GM18507 (cell line): ENCODE measurements around the gene UFC1.

Experiments used
- DNase-seq: peaks from one replicate; pipeline ENCODE4 v3.0.0; 2011; ENCODE audit warnings: low read depth; ENCODE audit not compliant: insufficient read length; ENCODE audit errors: extremely low spot score
- FAIRE-seq: peaks from 2 replicates; lab custom pipeline; 2011; peaks lifted over from hg19 to GRCh38; lab: Jason Lieb, UNC

The UFC1 gene

DNA sequence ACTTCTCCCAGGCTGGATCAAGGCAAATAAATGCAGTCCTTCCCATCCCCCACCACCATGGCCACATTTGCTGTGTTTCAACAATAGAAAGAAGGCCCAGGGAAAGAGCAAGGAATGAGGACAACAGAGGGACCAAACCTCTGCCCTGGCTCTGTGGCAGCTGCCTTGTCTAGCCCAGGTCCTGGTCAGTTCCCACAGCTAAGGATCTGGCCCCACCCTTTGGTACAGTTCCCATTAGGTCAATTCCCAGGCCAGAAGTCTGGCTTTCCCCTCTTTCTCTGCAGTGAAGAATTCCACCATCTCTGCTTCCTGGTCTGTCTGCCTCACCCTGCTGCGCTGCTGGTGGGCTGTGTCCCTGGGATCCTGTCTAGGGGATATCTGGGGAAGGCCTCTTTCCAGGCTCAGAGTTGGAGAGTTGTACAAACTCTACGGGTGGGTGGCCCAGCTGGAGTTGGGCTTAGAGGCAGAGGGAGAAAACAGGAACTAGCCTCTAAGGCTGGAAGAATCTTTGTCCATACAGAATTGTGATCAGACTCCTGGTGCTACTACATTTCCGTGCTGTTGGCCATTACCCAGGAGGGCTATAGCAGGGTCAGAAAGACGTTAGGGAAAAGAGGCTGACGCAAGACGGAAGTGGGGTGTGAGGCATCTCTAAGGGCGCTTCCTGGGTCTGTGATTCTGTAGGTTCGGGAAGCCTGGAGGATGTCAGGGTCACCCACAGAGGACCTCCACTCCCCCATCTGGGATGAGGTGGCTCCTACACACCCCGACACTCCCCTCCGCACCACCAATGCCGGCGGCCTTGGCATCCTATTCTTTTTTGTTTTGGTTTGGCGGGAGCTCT lies 47.4 kb downstream of the UFC1 start:
- DNase-seq = no peak
- FAIRE-seq = no peak

DNA sequence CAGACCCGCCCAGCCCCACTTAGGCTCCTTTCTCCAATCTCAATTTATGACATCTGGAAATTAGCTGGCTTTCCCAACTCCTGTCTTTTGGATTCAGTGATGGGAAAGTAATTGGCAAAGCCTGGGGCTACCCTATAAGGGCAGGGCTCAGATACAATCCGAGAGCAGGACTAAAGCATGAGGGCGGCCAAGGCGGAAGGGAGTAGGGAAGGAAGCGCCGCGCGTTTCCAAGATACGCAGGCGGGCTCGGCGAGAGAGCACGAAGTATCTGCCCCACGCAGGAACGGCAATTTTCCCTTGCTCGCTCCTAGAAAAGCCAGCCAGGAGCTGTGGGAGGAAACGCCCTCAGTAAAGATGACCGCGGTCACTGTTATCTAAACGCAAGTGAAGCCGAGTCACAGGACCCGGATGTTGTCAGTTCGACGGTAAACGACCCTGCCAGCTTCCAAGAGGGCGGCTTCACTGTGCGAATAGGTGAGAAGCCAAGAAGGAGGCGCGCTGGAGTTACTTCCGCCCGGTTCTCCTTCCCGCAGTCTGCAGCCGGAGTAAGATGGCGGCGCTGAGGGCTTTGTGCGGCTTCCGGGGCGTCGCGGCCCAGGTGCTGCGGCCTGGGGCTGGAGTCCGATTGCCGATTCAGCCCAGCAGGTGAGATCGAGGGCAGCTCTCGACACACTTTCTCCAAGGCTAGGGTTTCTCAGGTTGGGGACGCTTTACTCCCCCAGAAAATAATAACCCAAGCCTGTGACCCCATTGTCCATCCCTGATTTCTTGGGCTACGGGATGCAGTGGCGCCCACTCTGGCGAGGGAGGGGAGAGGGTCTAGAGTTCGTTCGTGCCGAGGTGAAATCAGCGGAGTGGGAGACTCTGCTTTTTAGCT lies 48.3 kb downstream of the UFC1 start, which contains the start of gene NDUFS2:
Gene NDUFS2 (plus strand): TSS at position 532 of the 877 bp plus-strand sequence. CDS start 19 bp downstream, at position 551.
- FAIRE-seq (peak; percentile 97), DNase-seq (peak; percentile 90)

DNA sequence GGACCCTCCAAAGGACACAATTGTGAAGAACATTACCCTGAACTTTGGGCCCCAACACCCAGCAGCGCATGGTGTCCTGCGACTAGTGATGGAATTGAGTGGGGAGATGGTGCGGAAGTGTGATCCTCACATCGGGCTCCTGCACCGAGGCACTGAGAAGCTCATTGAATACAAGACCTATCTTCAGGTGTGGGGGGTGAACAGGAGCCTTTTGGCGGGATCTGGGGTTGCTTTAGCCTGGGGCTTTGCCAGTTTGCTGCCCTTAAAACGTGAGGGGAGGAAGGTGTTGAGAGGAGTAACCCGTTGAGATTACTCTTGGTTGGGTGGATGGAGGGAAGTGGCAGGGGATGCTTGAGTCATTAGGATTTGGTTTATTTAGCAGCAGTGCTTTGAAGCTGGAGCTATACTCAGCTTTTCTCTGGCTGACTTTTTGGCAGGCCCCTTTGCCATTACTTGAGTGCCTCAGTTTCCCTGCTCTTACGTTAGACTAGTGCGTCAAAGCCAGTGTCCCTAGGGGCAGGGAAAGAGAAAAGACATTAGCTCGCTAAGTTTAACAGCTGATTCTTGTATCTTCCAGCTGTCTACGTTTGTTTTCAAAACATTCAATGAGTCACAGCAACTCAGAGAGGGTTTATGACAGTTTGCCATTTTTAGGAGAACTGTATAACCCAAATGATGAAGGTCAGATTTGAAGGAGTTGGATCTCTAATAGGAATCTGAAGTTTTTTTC lies 52.8 kb downstream of the UFC1 start:
- no peak for DNase-seq
- no peak for FAIRE-seq

DNA sequence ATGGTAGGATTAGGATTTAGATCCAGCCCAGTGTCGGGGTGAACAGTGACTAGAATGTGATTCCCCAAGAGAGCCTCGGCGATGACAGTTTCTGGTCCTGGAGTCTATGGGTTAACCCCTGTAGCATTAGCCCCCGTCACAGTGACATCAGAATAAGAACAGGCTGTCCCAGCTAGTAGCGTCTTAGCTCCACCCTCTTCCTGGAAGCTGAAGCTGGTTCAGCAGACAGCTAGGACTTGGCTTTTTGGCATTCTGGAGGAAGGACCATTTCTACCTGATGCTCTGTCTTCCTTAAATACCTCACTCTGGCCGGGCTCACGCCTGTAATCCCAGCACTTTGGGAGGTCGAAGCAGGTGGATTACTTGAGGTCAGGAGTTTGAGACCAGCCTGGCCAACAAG lies 53.4 kb downstream of the UFC1 start:
- no peak for DNase-seq
- no peak for FAIRE-seq
